ENCODE data around the gene PBX3. TPM values are rescaled to one million over a fixed set of nuclear protein-coding genes. Genes with fewer than 3 reads are reported as not detected.

The PBX3 gene
- total RNA-seq, 1 experiment from 2014 or later, result 44.9 TPM

GRCh38 chr9:125747765-125748445 is 732 bp downstream of the PBX3 start:
- DNase-seq (ENCODE audit: low spot score), result peak; percentile 27
- in situ Hi-C loops (cut with HindIII; ENCODE audit: low sequenced_read_pairs), result no loop called here

GRCh38 chr9:125748446-125749099 is 1.4 kb downstream of the PBX3 start:
- in situ Hi-C loops (cut with HindIII; ENCODE audit: low sequenced_read_pairs), result no loop called here
- DNase-seq (ENCODE audit: low spot score), result peak; percentile 29

- no peak for DNase-seq (ENCODE audit: low spot score)
- in situ Hi-C loops (cut with HindIII; ENCODE audit: low sequenced_read_pairs), result no loop called here
Observed at GRCh38 chr9:125749287-125749935, 2.2 kb downstream of the PBX3 start.

GRCh38 chr9:125749951-125750626 is 2.9 kb downstream of the PBX3 start:
- in situ Hi-C loops (cut with HindIII; ENCODE audit: low sequenced_read_pairs), result no loop called here
- no peak for DNase-seq (ENCODE audit: low spot score)

GRCh38 chr9:125750627-125751011 is 3.4 kb downstream of the PBX3 start:
- no peak for DNase-seq (ENCODE audit: low spot score)
- in situ Hi-C loops (cut with HindIII; ENCODE audit: low sequenced_read_pairs), result no loop called here

- in situ Hi-C loops (cut with HindIII; ENCODE audit: low sequenced_read_pairs), result no loop called here
- DNase-seq (ENCODE audit: low spot score), result no peak
Observed at GRCh38 chr9:125752070-125752628, 5.0 kb downstream of the PBX3 start.

GRCh38 chr9:125754096-125754495 is 6.9 kb downstream of the PBX3 start:
- DNase-seq (ENCODE audit: low spot score), result no peak
- in situ Hi-C loops (cut with HindIII; ENCODE audit: low sequenced_read_pairs), result no loop called here

GRCh38 chr9:125755340-125755739 is 8.2 kb downstream of the PBX3 start:
- in situ Hi-C loops (cut with HindIII; ENCODE audit: low sequenced_read_pairs), result no loop called here
- no peak for DNase-seq (ENCODE audit: low spot score)

GRCh38 chr9:125756518-125756917 is 9.3 kb downstream of the PBX3 start:
- DNase-seq (ENCODE audit: low spot score), result no peak
- in situ Hi-C loops (cut with HindIII; ENCODE audit: low sequenced_read_pairs), result no loop called here

GRCh38 chr9:125757834-125758233 is 10.7 kb downstream of the PBX3 start:
- in situ Hi-C loops (cut with HindIII; ENCODE audit: low sequenced_read_pairs), result no loop called here
- no peak for DNase-seq (ENCODE audit: low spot score)

GRCh38 chr9:125758986-125759763 is 12.0 kb downstream of the PBX3 start:
- DNase-seq (ENCODE audit: low spot score), result peak; percentile 34
- in situ Hi-C loops (cut with HindIII; ENCODE audit: low sequenced_read_pairs), result no loop called here

- in situ Hi-C loops (cut with HindIII; ENCODE audit: low sequenced_read_pairs), result no loop called here
Observed at GRCh38 chr9:125759764-125760129, 12.6 kb downstream of the PBX3 start.

GRCh38 chr9:125760537-125760936 is 13.4 kb downstream of the PBX3 start:
- in situ Hi-C loops (cut with HindIII; ENCODE audit: low sequenced_read_pairs), result no loop called here
- DNase-seq (ENCODE audit: low spot score), result no peak

More at GRCh38 chr9:125759764-125760129, 12.6 kb downstream of the PBX3 start:
- peak; percentile 49 for DNase-seq (ENCODE audit: low spot score)

- no peak for DNase-seq (ENCODE audit: low spot score)
- in situ Hi-C loops (cut with HindIII; ENCODE audit: low sequenced_read_pairs), result no loop called here
Observed at GRCh38 chr9:125761676-125762450, 14.7 kb downstream of the PBX3 start.

- in situ Hi-C loops (cut with HindIII; ENCODE audit: low sequenced_read_pairs), result no loop called here
- no peak for DNase-seq (ENCODE audit: low spot score)
Observed at GRCh38 chr9:125763394-125763801, 16.2 kb downstream of the PBX3 start.

- no peak for DNase-seq (ENCODE audit: low spot score)
- in situ Hi-C loops (cut with HindIII; ENCODE audit: low sequenced_read_pairs), result no loop called here
Observed at GRCh38 chr9:125764198-125764597, 17.0 kb downstream of the PBX3 start.

GRCh38 chr9:125766468-125767221 is 19.5 kb downstream of the PBX3 start:
- in situ Hi-C loops (cut with HindIII; ENCODE audit: low sequenced_read_pairs), result no loop called here
- no peak for DNase-seq (ENCODE audit: low spot score)

- in situ Hi-C loops (cut with HindIII; ENCODE audit: low sequenced_read_pairs), result no loop called here
- no peak for DNase-seq (ENCODE audit: low spot score)
Observed at GRCh38 chr9:125767349-125767748, 20.2 kb downstream of the PBX3 start.
